Small intestine (tissue), 7 donors: ENCODE data around the gene CDC42BPB. TPM values are rescaled to one million over a fixed set of nuclear protein-coding genes. Genes with fewer than 3 reads are reported as not detected.

ENCODE experiments used
- DNase-seq, 2 donors: peaks; one replicate each; pipeline versions ENCODE4 v3.0.0 to v3.0.0-alpha.2; 2013
- FAIRE-seq: peaks from 2 replicates; lab custom pipeline; 2012; peaks lifted over from hg19 to GRCh38; lab: Jason Lieb, UNC
- H3K27ac ChIP-seq, 3 donors: one replicate each; pipeline ENCODE4 v1.5.1; 2013; ENCODE audit warnings: low read length in 2 of 3, mild to moderate bottlenecking in 2 of 3, control low read depth in 1 of 3, inconsistent platforms in 1 of 3, low read depth in 1 of 3, moderate library complexity in 1 of 3
- H3K27me3 ChIP-seq, 3 donors: one replicate each; pipeline ENCODE4 v1.6.1; 2013; ENCODE audit warnings: low read length in 3 of 3, inconsistent platforms in 1 of 3; ENCODE audit not compliant: control insufficient read depth in 3 of 3, insufficient read depth in 3 of 3
- H3K36me3 ChIP-seq, 3 donors: one replicate each; pipeline ENCODE4 v1.6.1; 2013; ENCODE audit warnings: low read length in 3 of 3, inconsistent platforms in 1 of 3, low read depth in 1 of 3, mild to moderate bottlenecking in 1 of 3, moderate library complexity in 1 of 3; ENCODE audit not compliant: control insufficient read depth in 3 of 3, insufficient read depth in 2 of 3
- H3K4me1 ChIP-seq, 3 donors: one replicate each; pipeline ENCODE4 v1.6.1; 2013; ENCODE audit warnings: low read length in 2 of 3, inconsistent platforms in 1 of 3, low read depth in 1 of 3, mild to moderate bottlenecking in 1 of 3, moderate library complexity in 1 of 3; ENCODE audit not compliant: control insufficient read depth in 3 of 3, insufficient read depth in 2 of 3
- H3K4me3 ChIP-seq, 3 donors: one replicate each; pipeline ENCODE4 v1.5.1; 2013; ENCODE audit warnings: low read length in 3 of 3, control low read depth in 1 of 3, inconsistent platforms in 1 of 3, low read depth in 1 of 3, mild to moderate bottlenecking in 1 of 3, moderate library complexity in 1 of 3
- H3K9me3 ChIP-seq, 2 donors: one replicate each; pipeline ENCODE4 v1.6.1; 2013; ENCODE audit warnings: low read depth in 1 of 2, low read length in 1 of 2; ENCODE audit not compliant: control insufficient read depth in 2 of 2, insufficient read depth in 1 of 2
- WGBS, 3 donors: extraction: QIAGEN DNeasy Blood & Tissue Kit; methylation state at CpG; one replicate each; pipeline ENCODE4 v1.1.7; 2013; 5-methylcytosine and 5-hydroxymethylcytosine counted together
- polyA plus RNA-seq, 4 donors: library from polyadenylated mRNA; stranded (reverse) in 3 of 4; unstranded in 1 of 4; fragments of 200-250 nt in 3 of 4; fragments of 120-200 nt in 1 of 4; gene quantifications; one replicate each; pipeline versions ENCODE4 v1.2.1 to v1.2.3, GENCODE V29; 2013
- donor health status: healthy with polysubstance abuse.
- donor health status: control.
- donor health status: control.
- donor health status: Bipolar disorder and iron deficiency.
- donor health status: healthy.

The CDC42BPB gene
- polyA plus RNA-seq, 4 donors = 29.2 to 69.4 (median 39.5) TPM

DNA sequence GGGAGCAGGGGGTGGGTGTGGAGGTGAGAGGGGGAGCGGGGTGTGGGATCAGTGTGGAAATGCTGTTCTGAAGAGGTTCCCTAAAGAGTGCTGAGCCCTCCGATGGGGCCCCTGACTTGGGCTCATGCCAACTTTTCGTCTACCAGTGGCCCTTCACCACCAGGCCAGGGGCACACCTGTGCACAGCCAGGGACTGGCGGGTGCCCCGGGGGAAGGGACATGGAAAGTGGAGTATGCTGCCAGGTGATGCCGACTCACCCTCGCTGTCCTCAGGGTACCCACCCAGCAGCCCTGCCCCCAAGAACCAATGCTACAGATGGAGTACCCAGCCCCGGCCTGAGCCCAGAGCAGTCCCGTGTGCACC, 108.7 kb downstream of the CDC42BPB start:
- DNase-seq = no peak
- H3K27me3 ChIP-seq = no peaks in the 10 kb centered on the region
- H3K4me3 ChIP-seq = no peak overlapping the region
- H3K36me3 ChIP-seq = peaks cover 15 to 95% (median 24%) of the 10 kb centered on the region in 3 donors
- no peak for FAIRE-seq
- no peaks in the 10 kb centered on the region for H3K4me1 ChIP-seq
- H3K9me3 ChIP-seq = no peaks in the 10 kb centered on the region
- WGBS, 3 donors = 75 to 82% (median 76%) methylated on average over 8 to 9 of the region's 9 CpGs
- H3K27ac ChIP-seq = peak overlapping the region in 1 of 3 donors; percentile 68

DNA sequence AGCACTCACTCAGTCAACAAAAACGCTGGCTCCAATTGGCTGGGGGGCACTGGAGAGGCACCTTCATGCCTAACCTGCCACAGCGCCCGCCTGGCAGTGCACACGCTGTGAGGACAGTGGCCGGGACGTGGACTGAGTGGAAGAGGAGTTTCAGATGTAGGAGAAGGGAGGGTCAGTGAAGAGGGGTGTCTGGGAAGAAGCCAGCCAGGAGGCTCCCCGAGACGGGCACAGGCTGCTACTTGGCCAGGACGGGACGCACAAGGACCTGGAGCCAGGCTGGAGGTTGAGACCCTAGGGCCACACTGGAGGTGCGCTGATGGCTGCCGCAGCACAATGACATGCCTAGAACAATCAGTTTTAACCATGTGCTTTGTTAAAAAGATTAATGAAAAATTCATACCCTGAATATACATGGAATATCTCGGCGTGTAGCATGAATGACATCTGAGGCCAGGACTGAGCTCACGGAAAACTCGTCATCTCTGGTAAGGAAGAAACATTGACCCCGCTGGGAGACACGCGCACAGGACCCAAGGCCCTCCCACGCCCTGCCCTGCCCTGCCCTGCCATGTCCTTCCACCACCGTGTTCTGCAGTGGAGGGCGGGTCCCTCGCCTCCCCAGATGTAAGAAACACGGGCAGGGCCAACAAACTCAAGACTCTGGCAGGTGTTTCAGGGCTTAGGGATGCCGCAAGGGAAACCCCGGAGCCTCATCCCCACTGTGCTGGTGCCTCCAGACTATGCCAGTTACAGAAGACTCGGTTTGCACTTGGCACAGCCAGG, 109.8 kb downstream of the CDC42BPB start:
- H3K4me3 ChIP-seq = no peak overlapping the region
- H3K27ac ChIP-seq = no peak overlapping the region
- no peak for FAIRE-seq
- no peaks in the 10 kb centered on the region for H3K9me3 ChIP-seq
- WGBS, 3 donors = 79 to 89% (median 85%) methylated on average over 27 of the region's 27 CpGs
- no peaks in the 10 kb centered on the region for H3K4me1 ChIP-seq
- H3K27me3 ChIP-seq = no peaks in the 10 kb centered on the region
- H3K36me3 ChIP-seq = peaks cover 14 to 95% (median 15%) of the 10 kb centered on the region in 3 donors
- peak in 1 of 2 donors; percentile 66 for DNase-seq

DNA sequence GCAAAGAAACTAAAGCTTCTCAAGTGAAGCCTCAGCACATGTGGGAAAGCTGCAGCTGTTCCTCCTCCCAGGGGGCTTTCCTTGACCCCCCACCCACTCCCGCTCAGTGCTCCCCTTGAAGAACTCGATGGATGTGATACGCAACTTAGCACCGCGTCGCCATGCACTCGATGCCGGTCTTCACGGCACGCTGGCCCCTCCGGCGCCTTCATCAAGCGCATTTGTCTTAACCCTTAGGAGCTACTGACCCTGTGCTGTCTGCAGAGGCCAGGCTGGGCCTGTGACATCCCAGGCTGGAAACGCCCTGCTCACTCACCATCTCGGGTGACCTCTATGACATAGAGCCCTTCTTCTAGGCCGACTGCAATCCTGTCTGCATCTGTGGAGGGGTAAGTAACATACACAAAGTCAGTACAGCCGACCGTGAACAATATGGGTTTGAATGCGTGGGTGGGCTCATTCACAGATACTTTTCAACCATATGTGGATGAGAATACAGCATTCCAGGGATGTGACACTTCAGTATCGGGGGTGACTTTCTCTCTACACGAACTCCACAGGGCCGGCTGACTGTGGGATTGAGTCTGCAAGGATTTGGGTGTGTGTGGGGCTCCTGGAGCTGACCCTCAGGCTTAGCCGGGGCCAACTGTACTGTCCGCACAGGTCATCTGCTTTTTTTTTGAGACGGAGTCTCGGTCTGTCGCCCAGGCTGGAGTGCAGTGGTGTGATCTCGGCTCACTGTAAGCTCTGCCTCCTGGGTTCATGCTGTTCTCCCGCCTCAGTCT, 111.8 kb downstream of the CDC42BPB start:
- Histone ChIP-seq H3K9me3 (no peaks in the 10 kb centered on the region), H3K27me3 (no peaks in the 10 kb centered on the region), H3K27ac (no peak overlapping the region), H3K4me1 (no peaks in the 10 kb centered on the region), H3K4me3 (no peak overlapping the region), H3K36me3 (peaks cover 12 to 93% (median 13%) of the 10 kb centered on the region in 3 donors)
- FAIRE-seq = no peak
- DNase-seq = no peak
- 93 to 94% (median 94%) methylated on average over 28 to 29 of the region's 29 CpGs for WGBS, 3 donors

DNA sequence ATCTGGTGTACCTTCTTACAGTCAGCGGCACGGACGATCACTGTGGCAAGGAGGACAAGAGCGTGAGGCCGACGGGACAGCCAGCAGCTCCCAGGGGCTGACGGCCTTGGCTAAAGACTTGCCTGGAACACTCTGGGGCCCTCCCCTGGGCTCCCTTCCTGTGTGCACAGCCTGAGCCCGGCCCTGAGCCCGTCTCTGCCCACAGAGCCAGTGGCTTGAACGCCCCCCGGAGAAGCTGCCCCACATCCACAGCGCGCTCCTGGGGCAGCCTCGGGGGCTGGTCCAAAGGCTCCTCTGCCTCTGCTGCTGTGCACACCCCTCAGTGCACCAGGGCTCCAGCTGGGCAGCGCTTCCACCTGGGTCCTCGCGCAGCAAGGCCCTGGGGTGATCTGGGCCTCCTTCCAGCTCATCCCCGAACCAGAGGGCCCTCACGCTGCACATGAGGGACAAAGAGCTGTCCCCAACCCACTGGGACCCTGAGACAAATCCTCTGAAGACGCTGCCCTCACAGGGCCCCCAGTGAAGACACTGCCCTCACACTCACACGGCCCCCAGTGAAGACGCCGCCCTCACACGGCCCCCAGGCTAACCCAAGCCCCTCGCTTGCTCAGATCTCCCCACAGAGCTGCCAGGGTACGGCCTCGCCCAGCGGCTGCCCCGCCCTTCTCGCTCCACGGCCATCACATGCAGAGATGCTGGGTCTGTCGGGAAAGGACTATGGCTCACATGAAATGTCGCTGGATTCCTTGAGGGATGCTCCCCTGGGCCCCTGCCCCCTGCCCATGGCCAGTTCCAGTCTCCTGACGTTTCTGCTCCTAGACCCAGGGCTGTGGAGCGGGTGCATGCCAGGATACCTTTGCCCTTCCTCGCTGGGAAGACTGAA, 112.7 kb downstream of the CDC42BPB start:
- H3K4me1 ChIP-seq = no peaks in the 10 kb centered on the region
- no peaks in the 10 kb centered on the region for H3K27me3 ChIP-seq
- DNase-seq (no peak), FAIRE-seq (no peak)
- H3K27ac ChIP-seq = no peak overlapping the region
- 90 to 93% (median 92%) methylated on average over 35 to 36 of the region's 36 CpGs for whole genome bisulfite sequencing, 3 donors
- H3K4me3 ChIP-seq = no peak overlapping the region
- no peaks in the 10 kb centered on the region for H3K9me3 ChIP-seq
- peaks cover 8 to 92% (median 11%) of the 10 kb centered on the region in 3 donors for H3K36me3 ChIP-seq

DNA sequence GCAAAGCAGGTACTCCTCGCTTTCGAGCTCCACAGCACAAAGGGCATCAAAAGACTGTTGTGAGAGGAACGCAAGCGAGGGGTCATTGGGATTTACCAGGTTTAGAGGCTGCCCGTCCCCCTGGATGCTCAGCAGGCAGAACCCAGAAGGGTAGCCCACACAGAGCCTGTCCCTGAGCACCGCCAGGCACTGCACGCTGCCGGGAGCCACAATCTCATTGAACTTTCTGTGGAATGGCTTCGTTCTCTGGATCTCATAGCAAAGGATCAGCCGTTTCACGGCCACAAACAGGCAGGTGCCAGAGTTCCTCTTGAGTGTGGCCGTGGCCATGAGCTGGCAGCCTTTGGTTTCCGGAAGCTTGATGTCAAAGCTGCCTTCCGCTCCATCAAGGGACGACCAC, 113.4 kb downstream of the CDC42BPB start:
- H3K36me3 ChIP-seq = peaks cover 7 to 92% (median 11%) of the 10 kb centered on the region in 3 donors
- no peak for FAIRE-seq
- 97 to 98% (median 97%) methylated on average over 15 of the region's 15 CpGs for WGBS, 3 donors

DNA sequence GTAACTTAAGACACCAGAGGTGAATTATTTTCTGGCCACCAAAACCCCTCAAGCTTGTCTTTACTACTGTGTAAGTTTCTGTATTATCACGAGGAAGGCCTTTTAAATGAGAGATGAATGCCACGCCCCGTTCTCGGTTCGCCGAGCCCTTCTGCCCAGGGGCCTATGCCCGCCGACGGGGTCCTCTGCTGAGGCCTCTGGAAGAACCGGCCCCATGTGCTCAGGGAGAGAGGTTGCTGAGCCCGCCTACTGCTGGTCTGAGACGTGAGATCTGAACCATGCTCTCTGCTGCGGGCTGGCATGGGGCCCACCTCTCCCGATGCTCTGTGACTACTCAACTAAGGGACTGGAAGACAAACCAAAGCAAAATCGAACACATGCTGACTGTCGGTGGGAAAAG, 113.9 kb downstream of the CDC42BPB start:
- Histone ChIP-seq H3K4me1 (no peaks in the 10 kb centered on the region), H3K36me3 (peaks cover 6 to 93% (median 11%) of the 10 kb centered on the region in 3 donors), H3K9me3 (no peaks in the 10 kb centered on the region), H3K4me3 (no peak overlapping the region), H3K27me3 (no peaks in the 10 kb centered on the region), H3K27ac (no peak overlapping the region)
- no peak for DNase-seq
- 86 to 93% (median 90%) methylated on average over 16 of the region's 16 CpGs for WGBS, 3 donors
- FAIRE-seq = no peak

More for the DNA sequence above, 113.4 kb downstream of the CDC42BPB start:
- H3K27me3 ChIP-seq = no peaks in the 10 kb centered on the region
- no peaks in the 10 kb centered on the region for H3K4me1 ChIP-seq
- no peaks in the 10 kb centered on the region for H3K9me3 ChIP-seq
- H3K4me3 ChIP-seq = no peak overlapping the region
- DNase-seq = no peak
- H3K27ac ChIP-seq = no peak overlapping the region

DNA sequence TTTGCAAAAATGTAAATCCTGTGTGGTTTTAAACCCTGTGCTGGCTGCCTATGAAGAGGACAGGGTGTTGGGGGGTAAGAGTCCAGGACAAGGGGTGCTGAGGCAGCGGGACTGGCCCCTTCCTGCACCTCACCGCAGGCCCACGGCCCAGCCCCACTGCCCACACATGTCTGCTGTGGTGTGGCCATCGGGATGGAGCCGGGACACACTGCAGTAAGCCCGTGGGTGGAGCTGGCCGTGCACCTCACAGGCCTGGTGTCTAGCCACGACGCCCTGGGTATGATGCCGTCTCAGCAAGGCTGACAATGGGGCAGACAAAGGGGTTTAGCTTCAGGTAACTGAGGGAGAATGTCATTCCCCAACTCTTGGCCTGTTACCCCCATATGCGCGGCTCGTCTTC, 115.3 kb downstream of the CDC42BPB start:
- Histone ChIP-seq H3K36me3 (peaks cover 13 to 98% (median 18%) of the 10 kb centered on the region in 3 donors), H3K27me3 (no peaks in the 10 kb centered on the region), H3K4me1 (no peaks in the 10 kb centered on the region), H3K9me3 (no peaks in the 10 kb centered on the region), H3K27ac (no peak overlapping the region), H3K4me3 (no peak overlapping the region)
- 87 to 95% (median 88%) methylated on average over 13 of the region's 13 CpGs for WGBS, 3 donors
- no peak for DNase-seq
- no peak for FAIRE-seq
